Effector CD8-positive, alpha-beta T cell (primary cell): ENCODE data around the gene CFAP298.
"Not testable (repeated sequence)": the region's sequence is repeated elsewhere in the genome, so short reads cannot be mapped to it uniquely, and the experiment has no call there.

ENCODE experiments used
- DNase-seq: peaks from one replicate; lab custom pipeline; 2025; lab: John Stamatoyannopoulos, UW

CFAP298 gene

GRCh38 chr21:32566741-32567389 is 45.3 kb downstream of the CFAP298 start:
- DNase-seq: no peak

DNA sequence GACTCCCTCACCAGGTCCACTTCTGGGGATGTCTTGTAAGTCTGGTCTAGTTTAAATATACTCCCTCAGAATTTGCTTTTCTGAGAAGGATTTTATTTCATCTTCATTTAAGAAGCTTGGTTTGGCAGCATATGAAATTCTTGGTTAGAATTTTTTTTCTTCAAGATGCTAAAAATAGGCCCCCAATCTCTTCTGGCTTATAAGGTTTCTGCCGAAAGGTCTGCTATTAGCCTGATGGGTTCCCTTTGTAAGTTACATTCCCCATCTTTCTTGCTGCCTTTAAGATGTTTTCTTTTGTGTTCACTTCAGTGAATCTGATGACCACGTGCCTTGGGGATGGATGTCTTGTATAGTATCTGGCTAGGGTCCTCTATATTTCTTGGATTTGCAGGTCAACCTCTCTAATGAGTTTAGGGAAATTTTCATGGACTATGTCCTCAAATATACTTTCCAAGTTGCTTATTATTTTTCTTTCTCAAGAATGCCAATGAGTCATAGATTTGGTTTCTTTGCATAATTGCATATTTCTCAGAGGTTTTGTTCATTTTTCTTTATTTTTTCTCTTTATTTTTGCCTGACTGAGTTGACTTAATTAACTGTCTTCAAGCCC is 46.2 kb downstream of the CFAP298 start:
- DNase-seq: no peak

DNA sequence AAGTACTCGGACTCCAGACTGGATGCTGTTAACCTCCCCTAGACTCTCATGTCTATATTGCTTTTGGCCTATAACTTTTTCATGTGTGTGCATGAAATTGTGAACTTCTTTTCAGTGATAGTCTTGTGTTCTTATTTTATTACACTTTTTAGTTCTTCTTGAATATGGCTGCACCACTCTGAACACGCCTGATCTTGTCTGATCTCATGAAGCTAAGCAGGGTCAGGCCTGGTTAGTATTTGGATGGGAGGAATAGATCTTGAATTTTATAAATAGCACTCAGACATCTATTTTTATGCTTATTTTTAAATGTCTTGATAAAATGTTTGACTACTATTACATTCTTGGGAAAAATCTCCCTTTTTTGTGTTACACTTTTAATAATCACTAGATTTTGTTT is 49.3 kb downstream of the CFAP298 start:
- DNase-seq: no peak

DNA sequence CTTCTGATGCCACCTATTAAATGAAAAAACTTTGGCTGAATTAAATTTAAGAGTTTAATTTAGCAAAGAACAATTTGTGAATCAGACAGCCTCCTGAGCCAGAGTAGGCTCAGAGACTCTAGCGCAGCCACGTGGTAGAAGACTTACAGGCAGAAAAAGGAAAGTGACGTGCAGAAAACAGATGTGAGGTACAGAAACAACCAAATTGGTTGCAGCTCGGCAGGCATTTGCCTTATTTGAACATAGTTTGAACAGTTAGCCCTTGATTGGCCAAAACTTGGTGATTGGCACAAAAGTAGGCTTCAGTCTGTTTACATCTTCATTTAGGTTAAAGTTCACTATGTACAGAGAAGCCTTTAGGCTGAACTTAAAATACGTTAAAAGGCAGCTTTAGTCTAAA is 49.8 kb downstream of the CFAP298 start:
- no peak for DNase-seq

DNA sequence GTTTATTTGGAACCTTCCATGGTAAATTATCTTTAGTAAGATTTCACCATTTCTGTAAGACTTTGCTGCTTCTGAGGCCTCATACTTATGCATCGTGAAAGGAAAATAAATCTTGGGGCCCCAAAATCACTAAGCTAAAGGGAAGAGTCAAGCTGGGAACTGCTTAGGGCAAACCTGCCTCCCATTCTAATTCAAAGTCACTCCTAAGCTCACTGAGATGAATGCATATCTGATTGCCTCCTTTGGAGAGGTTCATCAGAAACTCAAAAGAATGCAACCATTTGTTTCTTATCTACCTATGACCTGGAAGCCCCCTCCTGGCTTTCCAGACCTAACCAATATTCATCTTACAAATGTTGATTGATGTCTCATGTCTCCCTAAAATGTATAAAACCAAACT is 50.7 kb downstream of the CFAP298 start:
- not testable (repeated sequence) for DNase-seq

GRCh38 chr21:32560896-32561295 is 51.3 kb downstream of the CFAP298 start:
- no peak for DNase-seq

- no peak for DNase-seq
These were observed 53.1 kb downstream of the CFAP298 start for GRCh38 chr21:32559006-32559610.

DNA sequence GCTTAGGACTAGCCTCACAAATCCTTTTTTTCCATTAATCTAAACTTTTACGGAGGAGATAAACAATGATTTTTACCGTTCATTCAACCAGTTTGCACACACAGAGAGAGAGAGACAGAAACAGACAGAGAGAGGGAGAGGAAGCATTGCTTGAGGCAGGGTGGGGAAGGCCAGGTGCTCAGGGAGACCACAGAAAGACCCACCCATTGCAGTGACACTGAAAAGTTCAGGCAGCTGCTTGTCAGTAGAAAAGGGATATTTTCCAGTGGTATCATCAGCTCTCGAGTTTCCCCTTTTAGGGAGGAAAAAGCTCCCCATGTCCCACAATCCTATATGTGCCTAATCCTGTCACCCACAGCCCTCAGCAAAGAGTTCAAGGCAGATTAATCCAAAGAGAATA is 54.1 kb downstream of the CFAP298 start:
- no peak for DNase-seq

DNA sequence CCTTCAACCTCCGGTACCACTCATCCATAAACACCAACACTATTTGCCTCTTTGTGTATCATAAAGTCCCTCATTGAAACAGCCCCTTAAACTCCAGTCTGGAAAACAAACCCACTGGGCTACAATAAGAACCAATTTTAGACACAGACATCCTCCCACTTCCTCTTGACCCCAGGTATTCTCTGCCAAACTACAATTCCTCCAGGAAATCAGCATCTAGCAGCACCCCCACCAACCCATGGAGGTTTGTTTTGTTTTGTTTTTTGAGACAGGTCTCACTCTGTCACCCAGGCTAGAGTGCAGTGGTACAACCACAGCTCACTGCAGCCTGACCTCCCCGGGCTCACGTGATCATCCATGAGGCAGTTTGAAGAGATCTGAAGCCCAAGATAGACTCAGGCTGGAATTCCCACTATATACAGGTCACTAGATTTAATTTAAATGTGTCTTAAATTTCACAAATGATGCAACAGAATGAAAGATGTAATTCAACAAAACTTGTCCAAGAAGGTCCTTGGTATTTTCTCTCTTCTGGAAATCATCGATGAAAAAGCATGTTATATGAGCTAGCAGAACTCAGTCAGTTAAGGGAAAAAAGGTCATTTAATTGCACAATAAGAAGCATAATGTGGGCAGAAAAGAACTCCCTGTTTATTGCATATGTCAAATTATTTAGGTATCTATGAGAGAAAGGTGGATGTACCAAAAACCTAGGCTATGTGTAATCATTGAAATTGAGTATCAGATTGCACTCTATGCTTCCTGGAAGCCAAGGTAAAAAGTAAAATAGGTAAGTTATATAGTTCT is 57.1 kb downstream of the CFAP298 start:
- DNase-seq: no peak

- no peak for DNase-seq
These were observed 62.3 kb downstream of the CFAP298 start for GRCh38 chr21:32549886-32550285.

- no peak for DNase-seq
These were observed 62.7 kb downstream of the CFAP298 start for GRCh38 chr21:32549440-32549839.
